ENCODE data around the gene MTA2.

MTA2 gene

GRCh38 chr11:62612366-62613290, 11.0 kb upstream of the MTA2 start, which contains the start of the genes EML3 and ROM1:
Gene EML3, minus strand, starts transcription at chr11:62612775. Its CDS starts 318 bp downstream, at chr11:62612457.
Gene ROM1, plus strand, starts transcription at chr11:62613257. Its CDS starts 25 bp downstream, at chr11:62613282.
- DNase-seq: peak; percentile 63 to 67

GRCh38 chr11:62611705-62612365, 10.2 kb upstream of the MTA2 start:
- peak in 1 of 2 experiments; percentile 43 for DNase-seq

GRCh38 chr11:62610814-62611704, 9.4 kb upstream of the MTA2 start:
- DNase-seq: no peak

GRCh38 chr11:62610403-62610802, 8.7 kb upstream of the MTA2 start:
- DNase-seq: no peak

- DNase-seq: no peak
Measured at GRCh38 chr11:62608776-62609175, 7.1 kb upstream of the MTA2 start.

- no peak for DNase-seq
Measured at GRCh38 chr11:62607714-62608113, 6.0 kb upstream of the MTA2 start.

- DNase-seq: no peak
Measured at GRCh38 chr11:62605902-62606301, 4.2 kb upstream of the MTA2 start.

GRCh38 chr11:62605467-62605866, 3.8 kb upstream of the MTA2 start:
- no peak for DNase-seq

- DNase-seq: no peak
Measured at GRCh38 chr11:62604460-62605120, 2.9 kb upstream of the MTA2 start.

GRCh38 chr11:62603776-62604299, 2.2 kb upstream of the MTA2 start:
- DNase-seq: peak; percentile 6 to 19

GRCh38 chr11:62603072-62603408, 1.4 kb upstream of the MTA2 start:
- no peak for DNase-seq

GRCh38 chr11:62602141-62603071, 741 bp upstream of the MTA2 start:
- peak; percentile 56 to 71 for DNase-seq

GRCh38 chr11:62601122-62601371, 618 bp downstream of the MTA2 start:
- no peak for DNase-seq

GRCh38 chr11:62600367-62601121, 1.1 kb downstream of the MTA2 start:
- DNase-seq: no peak

GRCh38 chr11:62599901-62600300, 1.8 kb downstream of the MTA2 start:
- DNase-seq: no peak

GRCh38 chr11:62599069-62599696, 2.5 kb downstream of the MTA2 start:
- DNase-seq: peak; percentile 84 to 91

- DNase-seq: no peak
Measured at GRCh38 chr11:62595124-62595523, 6.5 kb downstream of the MTA2 start.

GRCh38 chr11:62593434-62594044, 8.1 kb downstream of the MTA2 start:
- DNase-seq: peak; percentile 29 to 45

- DNase-seq: no peak
Measured at GRCh38 chr11:62592989-62593421, 8.7 kb downstream of the MTA2 start.

All from NCI-H2081 (cell line).